GM12865 (cell line): ENCODE results near the gene OLIG1.

Experiments
- DNase-seq: peaks from one replicate; pipeline ENCODE4 v3.0.0; 2010; ENCODE audit warnings: low read depth
- H3K4me3 ChIP-seq: 2 replicates; pipeline ENCODE4 v1.5.1; 2011; ENCODE audit warnings: mild to moderate bottlenecking, low read depth, low read length, control low read depth
- CTCF ChIP-seq: IDR thresholded peaks from 2 replicates; pipeline ENCODE4 v1.5.1; 2011; ENCODE audit warnings: low read length, control low read depth, low read depth, inconsistent platforms; ENCODE audit not compliant: insufficient read depth; ENCODE audit errors: missing control alignments

Gene OLIG1

GRCh38 chr21:33109574-33110339, 39.8 kb downstream of the OLIG1 start:
- TF ChIP-seq CTCF: no peak
- no peak for DNase-seq
- no peak overlapping the region for H3K4me3 ChIP-seq

DNA sequence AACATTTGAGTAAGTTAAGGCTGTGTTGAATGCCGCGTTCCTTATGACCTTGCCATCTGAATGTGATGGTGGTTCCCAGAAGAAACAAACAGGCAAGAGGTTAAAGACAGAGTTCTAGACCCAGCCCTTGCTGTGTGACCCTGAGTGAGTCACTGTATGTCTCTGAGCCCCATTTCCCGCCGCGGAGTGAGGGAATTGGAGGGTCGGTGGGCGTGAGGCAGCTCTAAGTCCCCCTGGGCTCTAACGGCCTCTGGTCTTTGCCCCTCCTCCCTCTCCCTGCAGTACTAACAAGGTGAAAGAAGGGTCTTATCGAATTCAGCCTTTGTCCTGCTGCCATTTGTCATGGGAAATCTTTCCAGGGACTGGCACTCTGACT, 40.4 kb downstream of the OLIG1 start:
- TF ChIP-seq CTCF: no peak
- DNase-seq: no peak
- H3K4me3 ChIP-seq: no peak overlapping the region

GRCh38 chr21:33111577-33111976, 41.6 kb downstream of the OLIG1 start:
- TF ChIP-seq CTCF: no peak
- no peak overlapping the region for H3K4me3 ChIP-seq
- no peak for DNase-seq

- no peak overlapping the region for H3K4me3 ChIP-seq
- DNase-seq: no peak
- no peak for TF ChIP-seq CTCF
These were observed 42.2 kb downstream of the OLIG1 start for GRCh38 chr21:33112151-33112550.

GRCh38 chr21:33112681-33113080, 42.7 kb downstream of the OLIG1 start:
- DNase-seq: no peak
- no peak overlapping the region for H3K4me3 ChIP-seq
- no peak for TF ChIP-seq CTCF

DNA sequence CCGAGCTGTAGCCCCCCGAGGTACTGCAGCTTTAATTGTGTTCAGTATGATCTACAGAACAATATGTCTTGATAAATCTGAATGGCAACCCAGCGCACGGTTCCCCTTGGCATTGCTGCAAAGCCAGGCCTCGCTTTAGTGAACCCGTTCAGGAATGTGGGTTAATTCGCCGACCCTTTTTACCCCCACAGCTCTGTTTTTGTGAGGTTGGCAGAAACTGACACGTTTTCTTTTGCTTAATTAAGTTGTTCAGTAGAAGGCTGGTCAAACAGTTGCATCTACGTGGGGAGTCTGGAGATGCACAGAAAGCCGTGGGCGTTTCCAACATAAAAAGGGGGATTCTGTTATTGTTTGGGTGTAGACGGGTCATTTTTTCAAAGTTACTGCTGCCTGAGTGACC, 43.2 kb downstream of the OLIG1 start:
- TF ChIP-seq CTCF: no peak
- no peak for DNase-seq
- no peak overlapping the region for H3K4me3 ChIP-seq

- TF ChIP-seq CTCF: no peak
- DNase-seq: no peak
- no peak overlapping the region for H3K4me3 ChIP-seq
These were observed 44.3 kb downstream of the OLIG1 start for GRCh38 chr21:33114276-33114675.
